Smooth muscle cell (in vitro differentiated cells): ENCODE results near the gene RAB3GAP2. TPM values are rescaled to one million over a fixed set of nuclear protein-coding genes. Genes with fewer than 3 reads are reported as not detected.

Experiments
- DNase-seq: peaks from one replicate; lab custom pipeline; 2025; ENCODE audit not compliant: unreplicated experiment; lab: John Stamatoyannopoulos, UW
- H2AFZ ChIP-seq: fragments of 200-600 bp; sonication (generic); 2 replicates; pipeline ENCODE4 v1.6.0; 2016; ENCODE audit warnings: antibody characterized with exemption, low read depth, mild to moderate bottlenecking
- H3F3A ChIP-seq: fragments of 200-600 bp; sonication (generic); 2 replicates; pipeline ENCODE4 v1.6.0; 2017; ENCODE audit warnings: antibody characterized with exemption, low read depth
- H3K27ac ChIP-seq: fragments of 200-600 bp; sonication (generic); 2 replicates; pipeline ENCODE4 v1.5.1; 2016; ENCODE audit warnings: low read depth, mild to moderate bottlenecking
- H3K27me3 ChIP-seq: fragments of 200-600 bp; sonication (generic); 2 replicates; pipeline ENCODE4 v1.6.1; 2016; ENCODE audit warnings: low read depth, mild to moderate bottlenecking
- H3K36me3 ChIP-seq: fragments of 200-600 bp; sonication (generic); 2 replicates; pipeline ENCODE4 v1.5.1; 2016; ENCODE audit warnings: low read depth
- H3K4me1 ChIP-seq: fragments of 200-600 bp; sonication (generic); 2 replicates; pipeline ENCODE4 v1.5.1; 2016; ENCODE audit warnings: low read depth
- H3K4me2 ChIP-seq: fragments of 200-600 bp; sonication (generic); 2 replicates; pipeline ENCODE4 v1.6.0; 2016; ENCODE audit warnings: mild to moderate bottlenecking
- H3K4me3 ChIP-seq: fragments of 200-600 bp; sonication (generic); 2 replicates; pipeline ENCODE4 v1.5.1; 2016; ENCODE audit warnings: mild to moderate bottlenecking
- H3K79me2 ChIP-seq: fragments of 200-600 bp; sonication (generic); 2 replicates; pipeline ENCODE4 v1.6.0; 2016; ENCODE audit warnings: low read depth, mild to moderate bottlenecking
- H3K9ac ChIP-seq: fragments of 200-600 bp; sonication (generic); 2 replicates; pipeline ENCODE4 v1.6.0; 2016; ENCODE audit warnings: low read depth
- H3K9me3 ChIP-seq: fragments of 200-600 bp; sonication (generic); replicated peaks from 2 replicates; pipeline ENCODE4 v1.5.1; 2016; ENCODE audit warnings: low read depth
- H4K20me1 ChIP-seq: fragments of 200-600 bp; sonication (generic); 2 replicates; pipeline ENCODE4 v1.6.0; 2016; ENCODE audit warnings: low read depth
- WGBS: methylation state at CpG from one replicate; pipeline ENCODE4 v1.1.7; 2016; ENCODE audit warnings: low lambda C conversion rate; 5-methylcytosine and 5-hydroxymethylcytosine counted together
- polyA plus RNA-seq: library from polyadenylated mRNA; unstranded; fragments of >200 nt; fragmentation: Nextera tagmentation; extraction: Ambion mirVana; gene quantifications from 2 replicates; pipeline ENCODE4 v1.2.1, GENCODE V29; 2016
- total RNA-seq: library from RNA; depleted of rRNA; stranded (reverse); fragments of >200 nt; gene quantifications from 2 replicates; pipeline ENCODE4 v1.2.3, GENCODE V29; 2014
- TF ChIP-seq, protein P1 (sequence below): fragments of 200-600 bp; sonication (generic); IDR thresholded peaks from 2 replicates; pipeline ENCODE4 v1.5.1; 2017; ENCODE audit warnings: borderline replicate concordance, mild to moderate bottlenecking, antibody characterized with exemption; ENCODE audit not compliant: insufficient read depth, poor library complexity, severe bottlenecking

RAB3GAP2 gene
- total and polyA plus RNA-seq, 2 experiments from 2014 or later: 12.9 to 33.0 TPM

DNA sequence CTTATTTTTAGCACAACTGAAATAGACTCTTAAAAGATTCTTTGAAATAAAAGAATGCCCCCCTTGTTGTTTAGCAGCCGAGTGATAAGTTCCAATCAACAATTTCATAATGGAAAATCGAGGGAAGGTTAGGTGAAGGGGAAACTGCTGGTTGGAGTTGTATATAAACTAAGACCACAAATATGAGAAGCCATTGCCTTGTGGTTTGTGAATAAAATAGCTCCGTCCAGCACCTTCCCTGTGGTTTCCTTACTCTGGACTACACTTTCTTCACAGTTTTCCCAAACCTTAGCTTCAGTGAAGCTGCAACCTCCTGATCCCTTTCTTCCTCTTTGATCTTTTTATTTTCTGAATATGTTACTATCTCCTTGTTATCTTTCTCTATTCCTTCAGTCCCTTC, 6.7 kb upstream of the RAB3GAP2 start:
- 40% methylated on average over 3 of the region's 3 CpGs for WGBS
- no peaks in the 10 kb centered on the region for H4K20me1 ChIP-seq
- H2AFZ ChIP-seq: no peak overlapping the region
- H3K36me3 ChIP-seq: no peaks in the 10 kb centered on the region
- no peak overlapping the region for H3K4me3 ChIP-seq
- H3K4me1 ChIP-seq: no peaks in the 10 kb centered on the region
- DNase-seq: no peak
- no peak overlapping the region for H3K4me2 ChIP-seq
- no peaks in the 10 kb centered on the region for H3F3A ChIP-seq
- TF ChIP-seq, protein P1, sequence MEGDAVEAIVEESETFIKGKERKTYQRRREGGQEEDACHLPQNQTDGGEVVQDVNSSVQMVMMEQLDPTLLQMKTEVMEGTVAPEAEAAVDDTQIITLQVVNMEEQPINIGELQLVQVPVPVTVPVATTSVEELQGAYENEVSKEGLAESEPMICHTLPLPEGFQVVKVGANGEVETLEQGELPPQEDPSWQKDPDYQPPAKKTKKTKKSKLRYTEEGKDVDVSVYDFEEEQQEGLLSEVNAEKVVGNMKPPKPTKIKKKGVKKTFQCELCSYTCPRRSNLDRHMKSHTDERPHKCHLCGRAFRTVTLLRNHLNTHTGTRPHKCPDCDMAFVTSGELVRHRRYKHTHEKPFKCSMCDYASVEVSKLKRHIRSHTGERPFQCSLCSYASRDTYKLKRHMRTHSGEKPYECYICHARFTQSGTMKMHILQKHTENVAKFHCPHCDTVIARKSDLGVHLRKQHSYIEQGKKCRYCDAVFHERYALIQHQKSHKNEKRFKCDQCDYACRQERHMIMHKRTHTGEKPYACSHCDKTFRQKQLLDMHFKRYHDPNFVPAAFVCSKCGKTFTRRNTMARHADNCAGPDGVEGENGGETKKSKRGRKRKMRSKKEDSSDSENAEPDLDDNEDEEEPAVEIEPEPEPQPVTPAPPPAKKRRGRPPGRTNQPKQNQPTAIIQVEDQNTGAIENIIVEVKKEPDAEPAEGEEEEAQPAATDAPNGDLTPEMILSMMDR: no peak
- peaks cover 4% of the 10 kb centered on the region for H3K27me3 ChIP-seq
- no peaks in the 10 kb centered on the region for H3K9me3 ChIP-seq
- no peak overlapping the region for H3K9ac ChIP-seq
- H3K79me2 ChIP-seq: no peaks in the 10 kb centered on the region
- no peak overlapping the region for H3K27ac ChIP-seq

- peaks cover 21% of the 10 kb centered on the region for H3K4me1 ChIP-seq
- no peak overlapping the region for H2AFZ ChIP-seq
- peaks cover 18% of the 10 kb centered on the region for H3K79me2 ChIP-seq
- H3K4me2 ChIP-seq: no peak overlapping the region
- H3K27ac ChIP-seq: no peak overlapping the region
- H4K20me1 ChIP-seq: peaks cover 6% of the 10 kb centered on the region
- H3K9me3 ChIP-seq: no peaks in the 10 kb centered on the region
- peaks cover 4% of the 10 kb centered on the region for H3K27me3 ChIP-seq
- DNase-seq: no peak
- no peaks in the 10 kb centered on the region for H3K36me3 ChIP-seq
- H3K4me3 ChIP-seq: no peak overlapping the region
- H3F3A ChIP-seq: no peaks in the 10 kb centered on the region
- H3K9ac ChIP-seq: no peak overlapping the region
- WGBS: 88% methylated on average over 6 of the region's 6 CpGs
- TF ChIP-seq, protein P1: no peak
These were observed 3.2 kb upstream of the RAB3GAP2 start for GRCh38 chr1:220275430-220275829.

GRCh38 chr1:220274251-220274855, 2.1 kb upstream of the RAB3GAP2 start:
- peaks cover 27% of the 10 kb centered on the region for H3K4me1 ChIP-seq
- peaks cover 17% of the 10 kb centered on the region for H4K20me1 ChIP-seq
- H3K4me2 ChIP-seq: peak overlapping the region; percentile 9
- H3K9me3 ChIP-seq: no peaks in the 10 kb centered on the region
- TF ChIP-seq, protein P1: no peak
- H3K79me2 ChIP-seq: peaks cover 28% of the 10 kb centered on the region
- H2AFZ ChIP-seq: peak overlapping the region; percentile 21
- no peak overlapping the region for H3K9ac ChIP-seq
- H3K36me3 ChIP-seq: no peaks in the 10 kb centered on the region
- H3K27ac ChIP-seq: peak overlapping the region; percentile 34
- 84% methylated on average over 2 of the region's 2 CpGs for WGBS
- H3F3A ChIP-seq: no peaks in the 10 kb centered on the region
- H3K27me3 ChIP-seq: no peaks in the 10 kb centered on the region
- no peak overlapping the region for H3K4me3 ChIP-seq
- DNase-seq: no peak

GRCh38 chr1:220272841-220273090, 513 bp upstream of the RAB3GAP2 start:
- peaks cover 27% of the 10 kb centered on the region for H3K4me1 ChIP-seq
- H2AFZ ChIP-seq: peak overlapping the region; percentile 98
- H4K20me1 ChIP-seq: peaks cover 33% of the 10 kb centered on the region
- peaks cover 44% of the 10 kb centered on the region for H3K79me2 ChIP-seq
- no peaks in the 10 kb centered on the region for H3K9me3 ChIP-seq
- H3K9ac ChIP-seq: peak overlapping the region; percentile 97
- no peaks in the 10 kb centered on the region for H3K36me3 ChIP-seq
- peak overlapping the region; percentile 81 for H3K27ac ChIP-seq
- no peaks in the 10 kb centered on the region for H3F3A ChIP-seq
- no peak for DNase-seq
- TF ChIP-seq, protein P1: no peak
- WGBS: 14% methylated on average over 5 of the region's 5 CpGs
- peak overlapping the region; percentile 90 for H3K4me3 ChIP-seq
- no peaks in the 10 kb centered on the region for H3K27me3 ChIP-seq
- H3K4me2 ChIP-seq: peak overlapping the region; percentile 91
